HG03521 (cell line): ENCODE measurements around the gene ABLIM1.

Experiments used
- ATAC-seq: cut with Tn5 transposase; IDR thresholded peaks from one replicate; pipeline ENCODE4 v1.9.1; 2021; ENCODE audit warnings: mild to moderate bottlenecking, moderate library complexity; ENCODE audit not compliant: unreplicated experiment

Gene ABLIM1

DNA sequence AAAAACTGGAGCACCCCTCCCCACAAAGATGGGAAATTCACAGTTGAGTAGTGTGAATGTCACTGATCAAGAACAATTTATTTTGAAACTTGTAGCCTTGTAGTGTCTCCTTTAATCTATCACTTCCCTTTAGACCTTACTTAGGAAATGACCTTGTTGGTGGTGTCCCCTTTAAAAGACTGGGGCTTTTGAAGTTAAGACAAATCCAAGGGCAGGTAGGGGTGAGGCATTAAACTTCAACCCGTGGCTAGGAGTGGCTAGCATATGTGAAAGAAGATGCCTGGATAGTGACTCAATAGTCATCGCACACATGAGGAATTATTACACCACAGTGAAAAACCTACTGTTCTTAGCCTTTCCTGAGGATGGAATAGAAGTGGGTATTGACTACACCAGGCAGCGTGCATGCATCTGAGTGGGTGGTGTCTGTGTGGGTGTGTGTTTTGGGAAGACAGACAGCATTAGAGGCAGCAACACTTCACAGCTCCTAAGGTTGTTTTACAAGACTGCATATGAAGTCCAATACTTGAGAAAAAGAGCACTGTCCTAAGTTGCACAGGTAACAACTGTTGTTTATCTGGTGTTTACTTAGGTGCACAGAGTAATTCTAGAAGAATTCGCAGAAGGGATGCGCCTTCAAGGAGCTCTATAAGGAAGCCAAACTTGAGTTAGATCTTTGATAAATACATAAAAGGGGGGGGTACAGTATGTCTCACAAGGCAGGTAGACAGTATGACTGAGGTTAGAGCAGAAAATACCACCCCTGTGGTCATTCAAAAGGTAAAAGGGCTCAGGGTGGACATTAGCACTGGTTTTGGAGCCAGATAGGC lies 32.9 kb downstream of the ABLIM1 start:
- no peak for ATAC-seq

DNA sequence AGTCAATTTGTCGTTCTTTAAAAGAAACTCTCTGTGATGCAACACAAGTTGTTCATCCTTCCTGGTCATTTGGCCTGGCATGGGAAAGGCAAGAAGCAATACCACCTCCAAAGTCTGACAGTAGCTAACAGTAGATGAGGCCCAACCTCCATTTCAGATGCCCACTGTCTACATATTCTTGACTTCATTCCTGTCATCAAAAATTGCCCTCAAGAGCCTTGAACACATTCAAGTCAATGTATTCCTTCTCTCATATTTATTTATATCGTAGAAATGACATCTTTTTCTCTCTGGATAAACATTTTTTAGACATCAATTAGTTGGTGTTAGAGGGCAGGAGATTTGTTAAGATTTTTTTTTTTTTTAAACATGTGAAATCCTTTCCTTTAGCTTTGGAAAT lies 33.7 kb downstream of the ABLIM1 start:
- no peak for ATAC-seq

DNA sequence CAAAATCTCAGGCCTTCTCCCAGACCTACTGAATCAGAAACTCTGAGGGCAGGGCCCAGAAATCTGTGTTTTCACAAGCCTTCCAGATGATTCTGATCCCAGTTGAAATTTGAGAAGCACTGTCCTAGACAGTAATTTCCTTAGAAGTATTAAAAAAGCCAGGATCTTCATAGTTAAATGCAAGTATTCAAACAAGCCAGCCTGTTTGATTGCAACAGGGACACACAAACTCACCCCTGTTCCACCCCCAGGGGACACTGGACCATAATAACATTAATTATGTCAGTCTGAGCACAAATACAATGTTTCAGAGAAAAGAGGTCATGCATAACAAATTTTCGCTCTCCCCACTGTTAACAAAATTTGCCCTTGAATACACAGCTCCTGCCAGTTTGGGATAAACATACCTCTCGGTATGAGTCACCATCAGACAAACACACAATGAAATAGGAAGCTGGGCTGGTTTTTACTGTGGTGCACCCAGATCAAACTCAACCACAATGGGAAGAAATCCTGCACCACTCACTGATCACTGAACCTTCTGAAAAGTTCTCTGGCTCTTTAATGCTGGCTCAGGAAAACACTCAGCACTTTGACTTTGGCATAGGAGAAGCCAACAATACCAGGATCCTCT lies 34.3 kb downstream of the ABLIM1 start:
- no peak for ATAC-seq

DNA sequence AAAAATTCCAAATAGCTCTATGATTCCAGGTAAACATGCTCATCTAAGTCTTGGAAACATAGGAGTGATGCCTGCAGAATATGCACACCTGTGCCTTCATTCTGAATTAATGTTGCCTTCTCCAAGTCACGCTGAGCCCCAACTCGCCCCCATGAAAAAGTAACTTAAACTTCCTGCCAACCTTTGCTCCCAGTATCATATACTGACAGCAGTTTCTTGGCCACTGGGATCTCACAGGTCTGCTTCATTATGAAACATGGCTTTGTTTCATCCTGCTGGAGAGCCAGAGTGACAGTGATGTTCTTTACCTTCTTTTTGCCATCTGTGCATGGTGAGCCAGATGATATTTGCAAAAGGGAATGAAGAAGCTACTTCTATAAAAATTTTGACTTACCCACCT lies 34.9 kb downstream of the ABLIM1 start:
- ATAC-seq = no peak

DNA sequence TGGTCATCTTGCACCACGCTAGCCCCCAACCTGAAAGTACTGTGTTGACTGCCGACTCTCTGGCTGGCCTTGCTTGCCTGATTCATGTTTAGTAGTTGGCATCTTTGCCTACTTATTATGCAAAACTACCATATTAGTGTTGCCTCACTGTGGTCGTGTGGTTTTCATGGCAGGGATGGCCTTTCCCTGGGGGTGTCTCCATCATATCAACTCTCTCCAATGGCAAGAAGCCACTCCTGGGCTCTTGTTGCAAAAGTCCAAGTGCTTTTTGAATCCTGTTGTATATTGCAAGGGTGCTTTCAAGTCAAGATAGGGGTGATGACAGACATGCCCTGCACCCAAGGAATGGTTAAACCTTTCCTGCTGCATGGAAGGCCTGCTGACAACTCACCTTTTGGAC lies 39.4 kb downstream of the ABLIM1 start:
- ATAC-seq = no peak

DNA sequence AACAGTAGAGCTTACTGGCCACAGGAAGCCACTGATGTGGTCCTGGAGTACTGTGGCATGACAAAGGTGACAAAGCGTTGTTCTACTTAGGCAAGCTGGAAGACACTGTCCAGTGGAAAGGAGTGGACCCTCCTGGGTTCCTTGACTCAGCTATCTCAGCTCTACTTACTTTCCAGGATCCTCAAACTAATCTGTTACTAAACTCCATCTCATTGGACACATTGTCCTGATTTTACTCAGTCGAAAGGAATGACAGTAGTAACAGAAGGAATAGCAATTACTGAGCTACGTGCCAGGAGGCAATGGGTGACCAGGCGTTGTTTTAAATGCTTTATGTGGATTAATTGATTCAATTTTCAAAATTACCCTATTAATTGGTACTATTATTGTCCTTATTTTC lies 41.6 kb downstream of the ABLIM1 start:
- ATAC-seq = no peak

DNA sequence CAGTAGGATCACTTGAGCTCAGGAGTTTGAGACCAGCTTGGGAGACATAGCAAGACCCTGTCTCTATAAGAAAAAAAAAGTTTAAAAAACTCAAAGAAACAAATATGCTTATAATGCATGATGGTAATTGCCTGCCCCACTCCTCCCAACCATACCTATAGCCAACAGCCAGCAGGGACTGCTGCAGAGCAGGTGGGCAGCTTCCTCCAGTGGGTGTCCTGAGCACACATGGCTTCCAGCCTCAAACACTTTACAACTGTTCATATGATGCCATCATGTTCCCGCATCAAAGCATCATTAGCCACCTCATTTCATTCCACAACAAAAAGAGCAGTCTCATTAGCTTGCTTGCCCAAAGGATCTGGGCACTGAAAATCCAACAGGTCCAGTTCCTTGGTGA lies 42.0 kb downstream of the ABLIM1 start:
- no peak for ATAC-seq

DNA sequence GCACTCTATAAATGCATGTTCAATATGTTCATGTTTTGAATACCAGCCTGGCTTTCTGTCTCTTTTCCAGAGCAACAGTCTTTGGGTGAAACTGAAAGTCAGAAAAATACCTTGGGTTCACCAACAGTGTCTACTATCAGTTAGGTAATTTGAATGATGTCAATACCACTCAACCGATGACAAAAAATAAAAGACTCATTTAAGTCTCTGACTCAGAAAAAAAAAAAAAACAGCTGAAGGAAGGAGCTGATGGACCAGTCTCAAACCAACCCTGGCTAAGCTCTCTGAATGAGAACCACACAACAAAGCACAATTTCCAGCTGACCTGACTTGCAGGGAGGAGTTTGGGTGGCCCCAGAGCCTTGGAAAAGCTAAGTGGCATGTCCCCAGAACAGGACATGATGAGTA lies 42.5 kb downstream of the ABLIM1 start:
- peak; percentile 83 for ATAC-seq

DNA sequence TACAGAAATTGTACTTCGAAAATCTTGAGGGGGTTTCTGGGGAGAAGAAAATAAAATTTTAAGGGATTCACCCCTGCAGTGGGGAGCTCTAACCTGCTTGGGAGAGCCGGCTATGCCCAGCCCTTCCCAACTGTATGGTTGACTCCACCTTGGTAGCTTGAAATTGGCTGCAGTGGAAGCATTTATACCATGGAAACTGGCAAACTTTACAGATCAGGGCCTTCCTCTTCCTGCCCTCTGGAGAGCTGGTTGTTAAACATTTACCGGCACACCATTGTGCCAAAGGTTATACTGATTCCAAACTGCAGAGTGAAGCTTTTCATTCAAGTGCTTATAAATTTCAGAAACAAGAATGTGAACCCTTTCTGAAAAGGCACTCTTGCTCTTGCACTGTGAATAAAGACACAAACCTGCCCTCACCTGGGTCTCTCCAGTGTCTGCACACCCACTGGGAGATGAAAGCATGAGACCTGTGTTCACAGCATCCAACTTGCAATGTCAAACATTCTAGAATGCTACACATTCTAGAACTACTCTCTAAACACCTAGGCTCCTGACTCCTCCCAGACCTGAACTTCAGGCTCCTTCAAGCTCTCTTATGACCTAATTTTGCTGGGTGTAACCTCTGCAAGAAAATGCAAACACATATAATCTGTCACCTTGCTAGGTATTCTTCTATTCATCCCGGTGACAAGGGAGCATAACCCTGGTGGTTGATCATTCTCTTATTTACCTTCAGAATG lies 44.7 kb downstream of the ABLIM1 start:
- no peak for ATAC-seq

DNA sequence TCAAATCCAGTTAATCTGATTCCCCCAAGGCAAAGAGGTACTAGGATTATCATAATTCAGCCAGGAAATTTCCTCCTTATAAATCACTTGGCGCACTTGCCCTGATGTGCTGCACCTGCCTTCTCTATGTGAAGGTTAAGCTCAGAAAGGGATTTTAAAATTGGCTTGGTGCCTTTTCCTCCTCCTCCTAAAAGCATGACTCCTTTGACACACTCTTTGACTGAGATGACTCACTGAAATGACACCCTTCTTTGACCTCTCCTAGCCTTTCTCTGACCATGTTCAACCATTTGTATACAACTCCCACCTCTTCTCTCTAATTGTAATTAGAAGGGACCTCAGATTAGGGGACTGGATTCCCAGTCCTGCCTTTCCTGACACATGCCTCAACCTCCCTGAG lies 46.5 kb downstream of the ABLIM1 start:
- no peak for ATAC-seq

DNA sequence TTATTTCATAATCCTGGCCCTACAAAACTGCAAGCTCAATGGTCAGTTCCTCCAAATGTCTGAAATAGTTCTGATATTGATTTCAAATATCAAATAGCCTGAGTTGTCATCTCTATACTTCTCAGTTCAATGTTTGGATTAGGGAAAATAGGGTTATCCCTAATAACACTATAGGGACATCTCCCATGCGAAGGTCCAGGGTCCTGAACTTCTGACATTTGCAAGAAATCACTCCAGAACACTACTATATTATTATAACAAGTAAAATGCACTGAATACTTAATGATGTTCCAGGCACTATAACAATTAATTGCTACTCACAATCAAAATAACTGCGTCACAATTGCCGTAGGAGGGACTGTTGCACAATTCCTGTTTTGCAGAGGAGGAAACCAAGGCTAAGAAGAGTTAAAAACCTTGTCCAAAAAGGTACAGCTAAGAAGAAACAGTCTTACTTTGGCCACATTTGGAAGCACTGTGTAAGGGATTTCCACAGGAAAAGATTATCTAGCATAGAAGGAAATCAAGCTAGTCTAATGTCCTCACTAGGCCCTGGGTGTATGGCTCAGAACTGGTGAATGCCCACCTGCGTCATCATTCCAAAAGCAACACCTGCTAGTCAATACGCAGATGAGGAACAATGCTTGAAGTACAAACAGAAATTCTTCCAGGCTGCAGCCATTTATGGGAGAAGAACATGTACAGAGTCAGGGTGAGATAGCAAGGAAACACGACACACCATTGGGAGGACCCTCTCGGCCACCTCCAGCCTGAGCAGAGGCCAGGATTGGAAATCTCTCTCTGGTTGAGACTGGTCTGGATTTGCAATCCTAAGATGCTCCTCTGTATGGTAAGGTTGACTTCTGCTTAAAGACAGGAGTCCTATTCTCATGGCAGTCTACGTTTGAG lies 48.3 kb downstream of the ABLIM1 start:
- no peak for ATAC-seq

DNA sequence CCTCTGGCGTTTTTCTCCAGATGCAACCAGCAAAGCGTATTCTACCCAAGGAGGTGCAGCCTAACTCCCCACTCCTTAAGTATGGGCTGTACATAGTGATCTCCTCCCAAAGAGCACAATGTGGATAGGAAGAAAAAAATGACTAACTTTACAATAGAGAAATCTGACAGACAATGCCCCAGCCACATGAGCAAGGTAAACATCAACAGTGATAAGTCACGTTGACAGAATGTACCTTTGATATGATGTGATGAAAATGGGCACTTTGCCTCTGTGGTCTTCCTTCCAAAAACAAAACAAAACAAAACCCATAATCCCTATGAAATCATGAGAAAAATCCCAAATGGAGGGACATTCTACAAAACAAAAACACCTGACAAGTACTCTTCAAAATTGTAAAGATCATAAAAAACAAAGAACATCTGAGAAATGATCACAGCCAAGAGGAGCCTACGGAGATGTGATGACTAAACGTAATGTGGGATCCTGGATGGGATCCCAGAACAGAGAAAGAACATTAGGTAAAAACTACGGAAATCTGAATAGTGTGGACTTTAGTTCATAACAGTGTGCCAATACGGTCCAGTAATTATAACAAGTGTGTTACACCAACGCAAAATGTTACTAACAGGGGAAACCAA lies 50.6 kb downstream of the ABLIM1 start:
- no peak for ATAC-seq

DNA sequence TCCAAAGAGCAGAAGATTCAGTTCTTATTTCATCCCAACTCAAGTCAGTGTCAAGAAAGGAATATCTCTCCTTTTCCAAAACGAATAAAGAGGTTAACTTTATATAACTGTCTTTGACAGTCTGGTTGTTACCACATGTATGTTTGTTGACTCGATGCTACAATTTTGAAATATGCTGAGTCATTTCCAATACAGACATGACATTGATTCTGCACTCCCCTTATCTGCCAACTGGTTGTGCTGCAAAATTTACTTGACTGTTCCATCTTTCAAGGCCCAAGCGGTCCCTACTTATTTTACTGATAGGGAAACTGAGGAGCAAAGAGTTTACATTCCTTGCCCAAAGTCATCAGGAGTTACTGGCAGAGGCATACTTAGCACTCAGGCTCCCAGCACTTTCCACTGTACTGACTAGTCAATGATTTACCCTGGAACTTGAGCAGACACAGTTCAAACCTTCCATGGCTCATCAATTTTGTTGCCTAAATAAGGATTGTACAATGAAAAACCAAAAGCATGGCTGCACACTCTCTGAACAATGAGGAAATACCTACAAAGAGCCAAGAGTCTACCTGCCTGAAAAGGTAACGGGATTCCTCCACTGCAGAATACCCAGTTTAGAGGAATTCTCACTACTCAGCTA lies 52.8 kb downstream of the ABLIM1 start:
- ATAC-seq = no peak

DNA sequence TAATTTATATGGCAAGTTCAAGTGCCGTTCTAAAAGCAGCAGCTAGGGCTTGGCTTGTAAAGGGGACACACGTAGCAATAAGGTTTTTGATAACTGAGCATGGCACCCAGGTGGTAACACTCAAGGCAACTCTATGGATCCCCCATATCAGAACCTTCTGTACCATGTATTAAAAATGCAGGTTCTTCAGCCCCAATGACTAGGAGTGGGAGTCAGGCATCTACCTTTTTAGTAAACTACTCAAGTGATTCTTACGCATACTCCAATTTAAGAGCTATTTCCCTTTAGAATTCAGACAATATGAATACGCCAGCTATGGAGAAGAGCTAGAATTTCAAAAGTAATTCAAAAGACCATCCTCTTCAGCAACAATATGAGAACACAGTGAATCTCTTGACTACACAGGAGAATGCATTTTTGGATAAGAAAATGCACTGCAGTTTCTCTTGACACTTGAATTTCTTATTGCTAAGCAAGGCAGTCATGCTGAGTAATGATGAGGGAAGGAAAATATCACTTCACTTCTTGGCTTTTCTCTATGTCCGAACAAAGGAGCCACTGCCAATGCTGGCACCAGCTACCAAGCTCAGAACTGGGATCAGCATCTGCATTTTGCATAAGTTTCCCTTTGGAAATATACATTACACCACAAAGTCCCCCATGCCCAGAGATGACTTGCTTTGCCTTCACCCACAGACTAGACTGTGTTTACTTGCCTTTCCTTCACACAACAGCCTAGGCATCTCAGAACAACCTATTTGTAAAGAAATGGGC lies 53.5 kb downstream of the ABLIM1 start:
- no peak for ATAC-seq

DNA sequence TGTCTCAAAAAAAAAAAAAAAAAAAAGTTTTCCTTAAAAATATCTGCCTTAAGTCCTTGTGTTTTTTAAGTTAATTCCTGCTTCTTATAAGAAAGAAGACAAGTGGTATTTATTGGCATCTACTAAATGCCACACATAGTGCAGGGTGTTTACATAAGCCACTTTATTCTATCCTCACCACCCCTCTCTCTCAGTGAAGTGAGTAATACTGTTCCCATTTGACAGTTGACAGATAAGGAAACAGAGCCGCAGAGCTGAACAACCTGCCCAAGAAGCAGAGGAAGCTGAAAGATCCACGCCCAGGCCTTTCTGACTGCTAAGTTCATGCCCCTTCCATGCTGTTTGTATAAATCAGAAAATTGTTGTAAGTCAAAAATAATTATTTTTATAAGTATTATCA lies 54.1 kb downstream of the ABLIM1 start:
- no peak for ATAC-seq

DNA sequence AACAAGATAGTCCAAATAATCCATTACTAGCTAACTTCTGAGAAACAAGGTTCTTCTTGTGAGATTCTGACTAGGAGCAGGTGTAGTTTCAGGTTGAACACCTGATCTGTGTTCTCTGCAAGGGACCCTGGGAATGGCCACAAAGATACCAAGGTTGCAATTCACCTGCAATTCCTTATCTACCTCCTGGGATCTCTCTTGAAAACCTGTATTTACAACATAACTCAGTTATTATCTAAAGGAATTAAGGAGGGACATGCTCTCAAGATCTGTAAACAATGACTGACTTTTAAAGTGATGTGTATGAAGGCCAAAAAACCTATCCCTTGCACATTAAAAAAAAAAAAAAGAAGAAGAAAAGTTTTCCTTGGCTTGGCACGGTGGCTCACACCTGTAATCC lies 54.8 kb downstream of the ABLIM1 start:
- no peak for ATAC-seq

DNA sequence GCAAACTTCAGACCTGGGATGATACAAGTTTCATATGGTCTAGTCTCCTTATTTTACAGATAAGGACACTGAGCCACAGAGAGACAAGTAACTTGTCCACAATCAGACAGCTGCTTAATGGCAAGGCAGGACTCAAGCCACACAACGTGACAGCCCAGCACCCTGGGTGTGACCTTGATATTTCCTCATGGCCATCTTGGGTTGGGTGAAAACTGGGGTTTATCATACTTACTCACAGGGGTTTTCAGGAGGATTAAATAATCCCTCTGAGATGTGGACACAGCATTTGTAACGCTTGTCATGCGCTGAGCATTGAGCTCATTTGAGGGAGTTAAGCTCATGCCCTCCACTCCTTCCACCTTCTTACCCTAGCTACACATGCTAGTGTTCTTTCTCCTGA lies 58.0 kb downstream of the ABLIM1 start:
- no peak for ATAC-seq

DNA sequence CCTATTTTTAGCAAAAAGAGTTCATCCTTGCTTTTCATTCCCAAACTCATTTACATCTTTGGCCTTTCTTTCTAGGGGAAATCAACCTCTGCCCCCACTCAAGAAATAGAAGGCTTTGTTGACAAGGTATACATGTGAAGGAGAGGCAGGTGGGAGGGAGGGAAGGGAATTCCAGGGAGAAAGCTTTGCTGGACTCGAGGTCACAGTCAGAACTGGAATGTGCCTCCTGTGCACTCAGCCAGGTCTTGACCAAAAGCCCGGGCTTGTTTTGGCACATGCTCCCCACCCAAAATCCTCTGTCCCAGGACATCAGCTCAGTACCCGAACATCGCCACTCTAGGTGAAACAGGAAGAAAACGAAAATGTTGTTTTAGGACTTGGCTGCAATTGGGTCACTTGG lies 61.3 kb downstream of the ABLIM1 start:
- ATAC-seq = no peak

DNA sequence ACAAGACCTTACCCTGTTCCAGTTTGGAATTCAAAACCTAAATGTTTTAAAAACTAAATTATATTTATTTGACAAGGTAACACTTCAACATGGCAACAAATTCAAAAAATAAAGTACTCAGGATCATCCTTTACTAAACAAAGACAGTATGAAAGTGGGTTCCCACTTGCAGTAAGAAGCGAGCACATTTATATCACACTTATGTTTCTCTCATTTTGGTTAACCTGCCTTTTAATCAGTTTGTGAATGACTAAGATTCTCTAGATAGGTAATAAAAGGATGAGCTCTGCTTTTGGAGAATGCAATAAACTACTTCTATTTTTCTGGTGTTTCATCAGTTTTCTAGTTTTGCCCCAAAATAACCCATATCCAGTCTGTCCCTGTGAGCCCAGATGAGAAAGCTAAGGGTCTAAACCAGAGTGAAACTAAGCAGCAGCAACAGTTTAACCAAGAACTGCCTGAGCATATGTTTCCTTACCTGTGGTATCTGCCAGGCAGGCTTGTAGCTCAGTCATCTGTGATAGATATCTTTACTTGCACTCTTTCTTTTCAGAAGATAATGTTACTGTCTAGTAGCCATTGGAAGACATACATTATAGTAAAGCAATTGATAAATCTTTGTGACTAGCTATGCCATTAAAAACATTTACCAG lies 64.1 kb downstream of the ABLIM1 start:
- ATAC-seq = no peak
